Fibroblast of mammary gland (primary cell): ENCODE data around the gene EFCAB6.

ENCODE experiments used
- DNase-seq: peaks from one replicate; pipeline ENCODE4 v3.0.0-alpha.2; 2010; ENCODE audit warnings: low read depth
- H3K4me3 ChIP-seq: 2 replicates; pipeline ENCODE4 v1.5.1; 2011; ENCODE audit warnings: low read depth, mild to moderate bottlenecking, low read length, moderate library complexity; ENCODE audit not compliant: control insufficient read depth
- CTCF ChIP-seq: conservative IDR thresholded peaks from 2 replicates; pipeline ENCODE4 v1.5.1; 2011; ENCODE audit warnings: low read depth, low read length, inconsistent platforms; ENCODE audit not compliant: control insufficient read depth, insufficient read depth

Gene EFCAB6

GRCh38 chr22:43743929-43744643 is 68.0 kb downstream of the EFCAB6 start:
- no peak for TF ChIP-seq CTCF
- no peak overlapping the region for H3K4me3 ChIP-seq
- DNase-seq = no peak

- no peak for DNase-seq
- H3K4me3 ChIP-seq = no peak overlapping the region
- no peak for TF ChIP-seq CTCF
Observed at GRCh38 chr22:43743131-43743530, 69.0 kb downstream of the EFCAB6 start.

GRCh38 chr22:43742154-43742950 is 69.8 kb downstream of the EFCAB6 start:
- no peak overlapping the region for H3K4me3 ChIP-seq
- no peak for TF ChIP-seq CTCF
- DNase-seq = no peak

GRCh38 chr22:43740587-43741270 is 71.4 kb downstream of the EFCAB6 start:
- no peak overlapping the region for H3K4me3 ChIP-seq
- DNase-seq = no peak
- TF ChIP-seq CTCF = no peak

GRCh38 chr22:43739851-43740379 is 72.2 kb downstream of the EFCAB6 start:
- TF ChIP-seq CTCF = no peak
- no peak overlapping the region for H3K4me3 ChIP-seq
- no peak for DNase-seq

GRCh38 chr22:43737150-43737828 is 74.8 kb downstream of the EFCAB6 start:
- no peak overlapping the region for H3K4me3 ChIP-seq
- DNase-seq = no peak
- TF ChIP-seq CTCF = no peak
